HG02884 (cell line): Measurements from ENCODE around the gene ABHD10.
"Not testable (repeated sequence)": the region's sequence is repeated elsewhere in the genome, so short reads cannot be mapped to it uniquely, and the experiment has no call there.

ENCODE experiments used
- ATAC-seq: cut with Tn5 transposase; IDR thresholded peaks from one replicate; pipeline ENCODE4 v1.9.1; 2021; ENCODE audit warnings: mild to moderate bottlenecking, moderate library complexity; ENCODE audit not compliant: unreplicated experiment

Gene ABHD10

DNA sequence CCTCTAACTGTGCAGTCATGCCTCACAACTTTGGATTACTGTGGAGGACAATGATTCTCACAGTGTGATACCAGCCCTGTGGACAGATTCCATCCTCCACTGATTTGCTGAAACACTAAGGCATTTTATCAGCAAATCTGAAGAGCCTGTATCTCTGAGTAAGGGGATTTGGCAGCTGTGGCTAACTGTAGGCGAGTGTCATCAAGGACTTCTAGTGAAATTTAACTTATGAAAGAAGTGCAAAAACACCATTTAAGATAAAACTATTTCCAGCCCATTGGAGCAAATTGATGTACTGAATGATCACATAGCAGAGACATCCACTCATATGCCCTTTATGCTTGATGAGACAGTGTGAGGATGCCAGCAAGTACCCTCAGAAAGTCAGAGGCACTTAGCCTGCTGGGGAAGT, 41.9 kb downstream of the ABHD10 start:
- ATAC-seq: no peak

DNA sequence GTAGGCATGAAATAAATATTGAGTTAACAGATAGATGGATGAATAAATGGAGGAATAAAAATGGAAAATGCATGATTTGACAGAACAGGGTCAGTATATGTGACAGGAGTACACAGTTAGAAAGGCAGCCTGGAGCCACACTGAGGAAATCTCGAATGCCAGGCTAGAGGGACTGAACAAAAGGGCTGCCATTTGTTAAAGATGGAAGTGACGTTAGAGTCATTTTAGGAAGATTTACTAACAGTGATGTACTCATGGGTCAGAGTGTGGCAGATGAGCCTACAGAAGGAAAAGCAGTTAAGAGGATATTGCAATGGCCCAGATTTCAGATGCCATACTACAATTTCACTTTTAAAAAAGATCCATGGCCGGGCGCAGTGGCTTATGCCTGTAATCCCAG, 48.3 kb downstream of the ABHD10 start:
- ATAC-seq: no peak

DNA sequence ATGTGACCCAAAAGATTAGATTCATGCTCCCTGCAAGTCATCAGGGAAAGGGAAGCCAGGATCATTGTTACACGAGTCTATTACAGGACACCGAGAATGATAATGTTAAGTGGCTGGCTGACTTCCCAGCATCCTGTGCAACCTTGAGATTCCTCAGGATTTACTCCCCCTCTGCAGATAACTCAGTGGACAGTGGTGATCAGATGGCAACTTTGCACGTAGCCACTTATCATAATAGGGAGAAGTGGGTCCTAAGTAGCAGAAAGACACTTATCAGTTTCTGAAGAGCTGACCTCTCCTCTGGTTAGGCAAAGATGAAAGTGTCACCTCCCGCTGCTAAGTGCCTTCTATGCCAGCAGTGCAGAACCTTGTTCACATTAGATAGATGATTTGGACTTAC, 49.0 kb downstream of the ABHD10 start:
- no peak for ATAC-seq

DNA sequence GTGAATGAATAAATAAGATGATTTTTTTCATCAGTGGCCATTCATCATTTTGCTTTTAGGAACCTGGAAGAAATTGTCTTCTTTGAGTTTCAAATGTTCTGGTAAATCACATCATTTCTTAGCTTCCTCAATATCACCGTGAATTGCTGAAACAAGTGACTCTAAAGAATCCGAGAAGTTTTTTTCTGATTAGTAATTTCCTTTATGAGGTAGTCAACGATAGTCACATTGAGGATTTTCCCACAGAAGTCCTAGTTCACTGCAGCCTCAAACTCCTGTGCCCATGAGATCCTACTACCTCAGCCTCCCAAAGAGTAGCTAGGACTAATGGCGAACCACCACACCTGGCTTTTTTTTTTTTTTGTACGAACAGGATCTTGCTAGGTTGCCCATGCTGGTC, 52.1 kb downstream of the ABHD10 start:
- ATAC-seq: no peak

DNA sequence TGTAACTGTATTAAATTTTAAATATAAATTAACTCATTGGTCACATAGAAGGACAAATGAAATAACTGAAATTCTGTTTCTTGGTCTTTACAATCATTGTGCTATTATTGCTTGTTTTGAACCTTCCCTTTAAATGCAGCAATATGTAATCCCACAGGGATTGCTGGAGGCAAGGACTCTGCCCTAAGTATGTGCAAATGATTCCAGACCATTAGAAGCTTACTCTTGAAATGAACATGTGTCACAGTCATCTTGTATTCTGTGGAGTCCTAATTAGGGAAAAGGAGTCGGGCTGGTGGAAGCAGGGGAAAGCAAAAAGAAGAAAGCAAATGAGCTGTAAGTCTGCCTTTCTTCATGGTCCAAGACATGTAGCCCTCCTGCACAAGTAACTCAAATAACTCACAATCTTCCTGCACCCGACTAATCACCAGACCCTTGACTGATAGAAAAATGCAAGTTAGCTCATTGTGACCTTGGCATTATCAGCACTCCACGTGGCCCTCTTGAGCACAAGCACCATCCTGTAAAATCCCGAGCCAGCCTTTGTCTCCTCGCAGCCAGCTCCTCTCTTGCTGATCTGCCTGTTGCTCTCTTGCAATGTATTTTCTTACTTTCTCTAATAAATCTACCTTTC, 53.4 kb downstream of the ABHD10 start:
- no peak for ATAC-seq

DNA sequence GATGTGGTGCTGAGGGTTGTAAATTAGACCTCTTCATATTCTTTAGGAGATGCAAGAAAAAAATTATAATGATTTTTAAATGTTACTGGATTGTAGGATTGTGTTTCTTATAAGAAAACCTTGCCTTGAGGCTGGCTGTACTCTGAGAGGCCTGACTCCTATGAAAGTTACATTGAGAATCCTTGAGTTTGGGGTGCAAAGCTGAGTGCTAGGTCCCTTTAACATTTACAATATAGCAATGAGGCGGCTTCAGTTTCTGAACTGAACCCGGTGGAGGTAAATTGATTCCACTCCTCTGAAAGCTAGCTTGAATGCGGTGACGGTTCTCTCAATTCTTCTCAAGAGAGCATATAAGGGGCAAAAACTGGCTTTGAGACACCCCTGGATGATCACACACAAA, 55.6 kb downstream of the ABHD10 start, which contains the start of gene TMPRSS7:
TSS of gene TMPRSS7 (plus strand) at position 301 of the 400 bp plus-strand sequence. CDS start 110 bp downstream, outside the sequence.
- no peak for ATAC-seq

DNA sequence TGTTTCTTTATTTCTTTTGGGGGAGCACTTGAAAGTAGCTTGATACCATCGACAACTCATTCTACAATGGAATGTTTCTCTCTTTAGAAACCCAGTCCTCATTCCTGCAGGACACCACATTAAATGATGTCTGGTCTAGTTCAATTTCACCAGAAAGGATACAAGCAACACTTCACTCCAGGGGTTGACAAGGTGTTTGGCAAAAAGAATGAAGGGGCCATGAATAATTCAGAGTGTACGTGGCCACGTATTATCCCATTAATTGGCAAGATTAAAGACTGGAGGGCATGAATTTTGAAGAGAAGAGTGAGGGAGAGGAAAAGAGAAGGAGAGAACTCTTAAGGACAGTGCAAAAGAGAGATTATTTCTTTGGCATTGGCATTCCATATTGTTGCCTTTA, 56.4 kb downstream of the ABHD10 start:
- ATAC-seq: no peak

DNA sequence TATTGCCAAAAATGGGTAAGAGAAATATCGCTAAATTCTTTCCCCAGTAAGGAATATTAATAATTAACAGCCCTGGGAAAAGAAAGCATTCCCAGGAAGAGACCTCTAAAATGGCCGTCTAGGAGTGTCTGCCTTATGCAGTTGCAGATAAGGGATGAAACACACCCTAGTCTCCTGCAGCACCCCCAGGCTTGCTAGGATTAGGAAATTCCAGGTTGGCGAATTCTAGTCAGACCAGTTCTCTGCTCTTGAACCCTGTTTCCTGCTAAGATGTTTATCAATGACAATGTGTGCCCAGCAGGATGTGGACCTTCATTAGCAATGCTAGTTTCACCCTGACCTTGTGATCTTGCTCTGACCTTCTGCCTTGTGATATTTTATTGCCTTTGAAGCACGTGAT, 58.4 kb downstream of the ABHD10 start:
- ATAC-seq: not testable (repeated sequence)

DNA sequence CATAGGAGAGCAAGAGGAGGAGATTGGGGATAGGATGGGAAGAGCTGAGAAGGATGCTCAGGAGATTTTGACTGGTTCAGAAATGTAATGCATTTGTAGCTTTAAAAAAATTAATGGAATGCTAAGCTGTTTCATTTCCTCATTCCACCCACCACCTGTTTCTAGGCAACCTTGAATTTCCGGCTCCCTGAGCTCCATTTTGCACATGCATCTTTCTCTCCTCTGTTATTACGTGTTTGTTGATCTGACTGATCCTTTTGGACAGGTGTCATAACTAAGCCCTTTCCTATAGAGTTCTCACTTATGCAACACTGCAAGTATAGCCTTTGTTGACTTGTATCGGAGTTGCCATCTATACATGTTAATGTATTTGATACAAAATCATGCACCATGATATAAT, 60.0 kb downstream of the ABHD10 start:
- ATAC-seq: no peak

DNA sequence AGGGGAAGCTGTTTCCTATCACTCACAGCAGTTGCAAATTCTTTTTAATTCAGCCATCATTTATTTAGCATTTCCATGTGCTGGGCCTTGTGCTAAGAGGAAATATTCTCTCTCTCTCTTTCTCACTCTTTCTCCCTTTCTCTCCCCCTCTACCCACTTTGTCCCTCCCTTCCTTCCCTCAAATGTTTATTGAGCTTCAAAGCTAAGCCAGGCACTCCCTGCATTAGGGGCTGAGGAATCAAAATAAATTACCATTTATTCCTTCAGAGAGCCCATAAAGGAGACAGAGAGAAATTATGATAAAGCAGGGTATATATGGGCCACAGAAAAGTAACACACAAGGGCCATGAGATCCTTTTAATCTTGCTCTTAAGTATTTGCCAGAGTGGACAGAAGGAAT, 62.5 kb downstream of the ABHD10 start:
- no peak for ATAC-seq

DNA sequence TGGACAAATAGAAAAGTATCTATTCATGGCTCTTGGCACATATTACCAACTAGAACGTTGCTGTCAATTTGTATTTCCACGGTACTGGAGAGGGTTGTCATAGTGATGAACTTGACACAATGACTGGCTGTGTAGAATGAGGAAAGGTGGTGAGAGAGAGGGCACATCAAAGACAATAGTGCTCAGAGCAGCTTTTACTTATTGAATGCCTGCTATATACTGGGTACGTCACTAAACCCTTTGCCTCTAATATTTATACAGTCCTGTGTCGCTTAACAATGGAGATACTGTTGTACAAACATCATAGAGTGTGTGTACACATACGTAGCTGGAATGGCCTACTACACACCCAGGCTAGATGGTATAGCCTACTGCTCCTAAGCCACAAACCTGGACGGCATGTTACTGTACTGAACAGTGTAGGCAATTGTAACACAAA, 64.0 kb downstream of the ABHD10 start:
- ATAC-seq: no peak
